Stimulated activated CD4-positive, alpha-beta T cell treated with anti-CD3 and anti-CD28 coated beads, Interleukin-2, amount 100 ng/mL, for 24 hours (primary cell): ENCODE data around the gene PLEKHG2.
A peak's percentile ranks its signal among the peaks of the same experiment; 100 is the strongest.

Experiments
- DNase-seq, 2 donors: peaks; one replicate each; pipeline ENCODE4 v3.0.0-alpha.2; 2020

Gene PLEKHG2

DNA sequence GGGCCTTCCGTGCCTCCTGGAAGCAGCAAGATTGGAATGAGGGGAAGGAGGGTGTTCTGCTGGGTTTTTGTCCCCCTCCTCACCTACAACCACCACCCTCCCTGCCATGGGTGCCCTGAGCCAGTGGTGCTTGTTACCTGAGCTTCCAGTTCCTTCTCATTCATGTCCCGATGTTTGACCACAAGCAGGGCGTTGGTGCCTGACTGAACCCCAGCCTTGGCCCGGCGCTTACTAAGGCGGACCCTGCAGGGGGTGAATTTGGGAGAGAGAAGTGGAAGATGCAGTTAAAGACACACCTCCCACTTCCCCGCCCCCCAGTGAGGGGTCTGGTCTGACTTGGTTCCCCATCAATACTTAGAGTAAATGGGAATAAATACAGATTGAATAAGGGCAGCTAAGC is 25.9 kb upstream of the PLEKHG2 start:
- DNase-seq: no peak

- DNase-seq: no peak
Observed at GRCh38 chr19:39388657-39389056, 23.8 kb upstream of the PLEKHG2 start.

- no peak for DNase-seq
Observed at GRCh38 chr19:39389631-39390414, 22.6 kb upstream of the PLEKHG2 start.

DNA sequence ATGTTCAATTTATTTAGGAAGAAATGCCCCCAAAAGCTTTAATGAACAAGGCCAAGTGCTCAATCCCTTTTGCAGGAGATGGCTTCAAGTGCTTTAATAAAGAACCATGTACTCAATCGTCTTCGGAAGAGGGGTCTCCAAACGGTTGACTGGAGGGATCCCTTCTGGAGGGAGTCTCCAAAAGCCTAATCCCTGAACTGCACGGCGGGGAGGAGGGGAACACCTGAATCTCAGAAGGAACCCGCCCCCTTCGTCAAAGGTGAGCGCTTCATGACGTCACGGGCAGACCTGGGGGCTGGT is 22.1 kb upstream of the PLEKHG2 start:
- DNase-seq: peak in 1 of 2 donors; percentile 76

DNA sequence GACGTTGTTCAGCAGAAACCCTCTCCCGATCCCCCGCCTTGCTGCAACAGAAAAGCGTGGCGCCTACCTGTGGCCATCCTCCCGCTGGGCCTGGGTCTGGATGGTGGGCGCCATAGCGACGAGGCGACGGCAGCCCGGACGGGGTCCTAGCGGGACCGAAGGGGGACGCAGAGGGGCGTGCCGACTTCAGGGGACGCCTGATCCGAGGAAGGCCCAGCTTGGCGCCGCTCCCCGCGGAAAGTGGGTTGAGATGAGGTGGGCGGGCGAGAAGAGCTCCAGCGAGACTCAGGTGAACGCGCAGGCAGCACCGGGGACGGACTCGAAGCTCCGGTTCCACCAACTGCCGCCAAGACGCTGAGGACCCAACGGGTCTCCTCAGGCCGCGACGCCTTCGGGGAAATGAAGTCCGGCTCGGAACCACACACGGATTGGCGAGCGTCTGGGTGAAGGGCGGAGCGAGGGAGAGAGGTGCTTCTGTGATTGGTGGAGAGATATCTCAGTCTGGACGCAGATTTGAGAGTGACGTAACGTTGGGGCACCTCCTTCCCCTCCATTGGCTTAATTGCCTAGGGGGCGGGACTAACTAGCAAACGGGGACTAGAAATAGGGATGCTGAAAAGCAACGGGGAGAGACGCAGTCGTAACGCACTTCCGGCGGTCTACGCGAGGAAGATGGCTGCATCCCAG is 21.6 kb upstream of the PLEKHG2 start, which contains the start of the genes MED29 and PAF1:
TSS of gene MED29 (plus strand) at position 628 of the 687 bp plus-strand sequence. CDS start at position 673, 45 bp downstream.
TSS of gene PAF1 (minus strand) at position 356 of the 687 bp plus-strand sequence. CDS start at position 114, 242 bp downstream.
- DNase-seq: peak; percentile 92 to 95

GRCh38 chr19:39397360-39398296 is 14.8 kb upstream of the PLEKHG2 start:
- DNase-seq: peak; percentile 96 to 97

- DNase-seq: peak; percentile 65 to 68
Observed at GRCh38 chr19:39398297-39398864, 14.1 kb upstream of the PLEKHG2 start.

DNA sequence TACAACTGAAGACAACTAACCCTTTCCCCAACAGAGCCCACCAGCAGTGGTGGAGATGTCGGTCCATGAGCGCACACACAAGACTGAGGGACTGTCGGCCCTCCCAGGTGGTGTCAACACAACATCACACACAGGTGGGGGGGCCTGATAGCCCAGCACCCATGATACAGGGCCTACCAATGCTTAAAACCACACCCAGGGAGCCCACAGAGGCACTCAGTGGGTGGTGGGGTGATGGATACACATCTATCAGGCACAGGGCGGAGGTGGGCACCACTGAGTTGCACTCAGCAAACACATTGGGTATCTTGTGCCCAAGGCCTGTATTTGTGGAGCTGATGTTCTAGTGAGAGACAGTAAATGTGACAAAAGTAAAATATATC is 12.8 kb upstream of the PLEKHG2 start:
- DNase-seq: no peak

GRCh38 chr19:39400061-39400460 is 12.4 kb upstream of the PLEKHG2 start:
- DNase-seq: no peak

- no peak for DNase-seq
Observed at GRCh38 chr19:39401070-39401548, 11.4 kb upstream of the PLEKHG2 start.

GRCh38 chr19:39401549-39402345 is 10.7 kb upstream of the PLEKHG2 start:
- peak; percentile 79 to 81 for DNase-seq

GRCh38 chr19:39402346-39403300 is 9.8 kb upstream of the PLEKHG2 start:
- DNase-seq: peak; percentile 84 to 90

GRCh38 chr19:39403331-39404312 is 8.8 kb upstream of the PLEKHG2 start:
- peak; percentile 97 for DNase-seq

GRCh38 chr19:39405261-39405957 is 7.1 kb upstream of the PLEKHG2 start:
- no peak for DNase-seq

- peak; percentile 84 to 88 for DNase-seq
Observed at GRCh38 chr19:39405958-39406655, 6.4 kb upstream of the PLEKHG2 start.

DNA sequence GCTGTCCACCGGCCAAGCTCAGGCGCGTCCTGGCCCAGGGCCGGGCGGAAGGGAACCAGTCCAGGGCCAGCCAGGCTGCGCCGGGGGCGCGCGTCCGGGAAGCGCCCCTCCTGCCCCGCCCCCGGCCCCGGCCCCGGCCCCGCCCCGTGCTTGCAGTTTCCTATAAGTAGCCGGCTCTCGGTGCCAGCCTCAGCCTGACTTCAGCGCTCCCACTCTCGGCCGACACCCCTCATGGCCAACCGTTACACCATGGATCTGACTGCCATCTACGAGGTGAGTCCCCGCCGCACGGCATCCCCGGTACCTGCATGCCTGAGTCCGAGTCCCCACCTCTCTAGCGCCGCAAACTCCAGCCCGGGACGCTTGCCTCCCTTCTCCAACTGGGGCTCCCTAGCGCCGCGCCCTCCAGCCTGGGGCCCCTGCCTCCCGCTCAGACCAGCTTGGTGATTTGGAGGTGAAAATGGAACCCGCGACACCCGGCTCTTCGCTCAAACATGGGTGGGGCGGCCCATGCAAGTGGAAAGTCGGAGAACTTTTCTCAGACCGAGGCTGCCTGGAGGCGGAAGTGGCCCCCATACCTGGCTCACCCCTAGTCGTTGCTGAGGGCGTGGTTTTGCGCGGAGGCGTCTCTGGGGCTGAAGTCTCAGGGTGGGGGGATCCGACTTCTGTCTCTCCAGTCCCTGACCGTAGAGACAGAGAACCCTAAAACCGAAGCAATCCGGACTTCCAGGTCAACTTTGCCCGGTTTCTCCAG is 5.6 kb upstream of the PLEKHG2 start, which contains the start of gene ZFP36:
TSS of gene ZFP36 (plus strand) at position 192 of the 754 bp plus-strand sequence. CDS start at position 250, 58 bp downstream.
- DNase-seq: peak; percentile 84 to 87

DNA sequence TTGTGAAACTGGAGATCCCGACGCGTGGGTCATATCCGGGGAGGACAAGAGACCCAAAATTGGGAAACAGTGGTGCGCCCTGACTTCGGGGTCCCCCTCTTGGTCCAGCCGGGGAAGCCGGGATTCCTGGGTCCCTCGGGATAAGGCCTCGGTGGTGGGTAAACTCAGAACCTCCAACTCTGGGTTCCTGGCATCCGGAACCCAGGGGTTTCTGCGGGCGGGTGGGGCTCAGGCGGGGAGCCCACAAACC is 5.1 kb upstream of the PLEKHG2 start:
- no peak for DNase-seq
